Immature natural killer cell (primary cell): ENCODE results near the gene DDX41. TPM values are rescaled to one million over a fixed set of nuclear protein-coding genes. Genes with fewer than 3 reads are reported as not detected.

Experiments used
- DNase-seq, 3 donors: peaks; one replicate each; pipeline ENCODE4 v3.0.0; 2022; ENCODE audit warnings: mixed read lengths in 1 of 3
- H3K27ac Mint-ChIP-seq, 6 donors: one replicate each; pipeline ENCODE4 v1.8.0; 2020; ENCODE audit warnings: mixed read lengths in 6 of 6, mild to moderate bottlenecking in 5 of 6, inconsistent platforms in 4 of 6, moderate library complexity in 3 of 6
- H3K27me3 Mint-ChIP-seq, 3 donors: one replicate each; pipeline ENCODE4 v1.8.0; 2020 to 2021; ENCODE audit warnings: low read depth in 3 of 3, mild to moderate bottlenecking in 3 of 3, mixed read lengths in 3 of 3, moderate library complexity in 3 of 3, inconsistent platforms in 1 of 3
- H3K36me3 Mint-ChIP-seq, 3 donors: one replicate each; pipeline ENCODE4 v1.8.0; 2020; ENCODE audit warnings: mixed read lengths in 3 of 3, inconsistent platforms in 2 of 3, mild to moderate bottlenecking in 2 of 3
- H3K4me1 Mint-ChIP-seq, 2 donors: one replicate each; pipeline ENCODE4 v1.8.0; 2020; ENCODE audit warnings: inconsistent platforms in 2 of 2, mild to moderate bottlenecking in 2 of 2, mixed read lengths in 2 of 2, moderate library complexity in 1 of 2
- H3K4me3 Mint-ChIP-seq, 5 donors: one replicate each; pipeline ENCODE4 v1.8.0; 2020; ENCODE audit warnings: mild to moderate bottlenecking in 5 of 5, mixed read lengths in 5 of 5, inconsistent platforms in 3 of 5, moderate library complexity in 3 of 5
- H3K9me3 Mint-ChIP-seq, 6 donors: one replicate each; pipeline ENCODE4 v1.8.0; 2020; ENCODE audit warnings: mild to moderate bottlenecking in 6 of 6, mixed read lengths in 6 of 6, inconsistent platforms in 4 of 6, moderate library complexity in 3 of 6
- polyA plus RNA-seq, 3 donors: library from polyadenylated mRNA; unstranded; fragments of 300-500 nt; fragmentation: Illumina TruSeq; gene quantifications; one replicate each; pipeline ENCODE4 v1.2.3, GENCODE V29; 2021

Gene DDX41
- polyA plus RNA-seq, 3 donors from 2014 or later, result 20.0 to 62.6 (median 46.4) TPM

DNA sequence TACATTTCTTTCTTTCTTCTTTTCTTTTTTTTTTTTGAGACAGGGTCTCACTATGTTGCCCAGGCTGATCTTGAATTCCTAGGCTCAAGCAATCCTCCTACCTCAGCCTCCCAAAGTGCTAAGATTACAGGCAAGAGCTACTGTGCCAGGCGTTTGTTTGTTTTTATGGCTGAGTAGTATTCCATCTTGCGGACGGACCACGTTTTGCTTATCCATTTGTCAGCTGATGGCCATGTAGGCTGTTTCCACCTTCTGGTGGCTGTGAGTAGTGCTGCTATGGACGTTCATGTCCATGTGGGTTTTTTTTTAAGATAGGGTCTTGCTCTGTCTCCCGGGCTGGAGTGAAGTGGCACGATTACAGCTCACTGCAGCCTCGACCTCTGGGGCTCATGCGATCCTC lies 9.6 kb downstream of the DDX41 start:
- H3K27me3 Mint-ChIP-seq, result peaks cover 0 to 6% (median 2%) of the 10 kb centered on the region in 3 donors
- no peak overlapping the region for H3K27ac Mint-ChIP-seq
- peaks cover 0 to 10% (median 9%) of the 10 kb centered on the region in 3 donors for H3K36me3 Mint-ChIP-seq
- no peak overlapping the region for H3K4me3 Mint-ChIP-seq
- H3K9me3 Mint-ChIP-seq, result no peaks in the 10 kb centered on the region
- no peak for DNase-seq
- H3K4me1 Mint-ChIP-seq, result peaks cover 0 to 3% of the 10 kb centered on the region in 2 donors

DNA sequence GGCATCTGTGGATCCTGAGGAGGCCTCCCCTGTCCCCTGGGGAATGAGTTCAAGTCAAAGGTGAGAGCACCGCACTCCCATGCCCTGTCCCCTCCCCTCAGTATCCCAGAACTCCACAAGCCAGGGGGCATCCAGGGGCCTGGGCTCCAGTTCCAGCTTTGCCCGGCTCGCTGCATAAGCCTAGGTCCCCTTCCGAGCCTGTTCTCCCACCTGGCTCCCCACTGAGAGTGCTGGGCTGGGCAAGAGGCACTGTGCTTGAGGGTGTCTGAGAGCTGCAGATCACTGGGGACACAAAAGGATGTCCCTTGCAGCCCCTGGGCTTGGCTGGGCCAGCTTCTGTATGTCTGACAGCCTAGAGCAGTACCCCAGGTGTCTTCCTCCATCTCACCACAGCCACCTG lies 11.7 kb downstream of the DDX41 start:
- Mint-ChIP-seq H3K4me3 (no peak overlapping the region), H3K9me3 (no peaks in the 10 kb centered on the region), H3K27ac (no peak overlapping the region), H3K36me3 (no peaks in the 10 kb centered on the region), H3K27me3 (peaks cover 0 to 4% (median 3%) of the 10 kb centered on the region in 3 donors), H3K4me1 (peaks cover 5% of the 10 kb centered on the region in 2 donors)
- DNase-seq, result no peak

GRCh38 chr5:177504086-177505056 lies 12.4 kb downstream of the DDX41 start:
- Mint-ChIP-seq H3K4me3 (no peak overlapping the region), H3K4me1 (peaks cover 2 to 5% of the 10 kb centered on the region in 2 donors), H3K9me3 (no peaks in the 10 kb centered on the region)

DNA sequence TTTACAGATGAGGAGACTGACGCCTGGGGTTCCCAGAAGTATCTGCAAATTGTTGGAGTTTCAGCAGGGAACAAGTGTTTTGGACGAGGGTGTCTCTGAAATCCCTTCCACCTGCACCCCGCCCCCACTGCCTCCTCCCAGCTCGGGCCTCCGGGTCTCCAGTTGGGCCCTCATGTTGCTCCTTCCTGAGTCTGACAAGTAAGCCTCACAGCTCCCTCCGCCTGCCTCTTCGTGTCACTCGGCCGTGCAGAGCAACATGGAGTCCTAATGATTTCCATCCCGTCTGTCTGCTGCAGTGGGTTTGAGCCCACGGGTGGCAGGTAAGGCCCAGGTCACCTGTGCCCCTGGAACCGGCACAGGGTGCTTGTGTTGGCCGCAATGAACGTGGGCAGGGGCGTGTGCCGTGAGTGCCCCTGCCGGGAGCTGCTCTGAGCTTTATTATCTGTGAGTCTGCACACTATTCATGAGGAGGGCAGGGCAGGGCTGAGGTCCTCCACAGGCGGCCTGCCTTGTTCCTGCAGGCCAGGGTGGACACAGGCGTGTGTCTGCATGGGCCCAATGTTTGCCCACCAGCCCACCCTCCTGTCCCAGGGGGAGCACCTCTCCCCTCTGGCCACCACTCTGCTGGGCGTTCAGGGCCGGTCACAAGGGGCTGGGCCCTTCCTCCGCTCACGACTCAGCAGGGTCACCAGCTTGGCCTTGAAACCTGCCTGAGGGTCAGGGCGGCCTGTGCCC lies 13.2 kb downstream of the DDX41 start:
- Mint-ChIP-seq H3K9me3 (no peaks in the 10 kb centered on the region), H3K4me1 (peaks cover 5 to 9% of the 10 kb centered on the region in 2 donors), H3K27me3 (peaks cover 3 to 6% (median 4%) of the 10 kb centered on the region in 3 donors), H3K4me3 (no peak overlapping the region), H3K27ac (no peak overlapping the region), H3K36me3 (no peaks in the 10 kb centered on the region)
- no peak for DNase-seq

More at GRCh38 chr5:177504086-177505056, 12.4 kb downstream of the DDX41 start:
- H3K27ac Mint-ChIP-seq, result no peak overlapping the region
- H3K36me3 Mint-ChIP-seq, result no peaks in the 10 kb centered on the region
- DNase-seq, result no peak
- peaks cover 2 to 6% (median 3%) of the 10 kb centered on the region in 3 donors for H3K27me3 Mint-ChIP-seq

GRCh38 chr5:177502886-177503285 lies 13.9 kb downstream of the DDX41 start:
- Mint-ChIP-seq H3K27me3 (peaks cover 3 to 9% (median 8%) of the 10 kb centered on the region in 3 donors), H3K27ac (peak overlapping the region in 1 of 6 donors; percentile 17), H3K9me3 (no peaks in the 10 kb centered on the region), H3K36me3 (no peaks in the 10 kb centered on the region), H3K4me3 (no peak overlapping the region), H3K4me1 (peaks cover 10 to 16% of the 10 kb centered on the region in 2 donors)
- no peak for DNase-seq

GRCh38 chr5:177501874-177502678 lies 14.7 kb downstream of the DDX41 start:
- no peaks in the 10 kb centered on the region for H3K9me3 Mint-ChIP-seq
- peak overlapping the region in 2 of 6 donors; percentile 20 to 36 for H3K27ac Mint-ChIP-seq
- H3K27me3 Mint-ChIP-seq, result peaks cover 3 to 10% (median 9%) of the 10 kb centered on the region in 3 donors
- H3K36me3 Mint-ChIP-seq, result no peaks in the 10 kb centered on the region
- no peak overlapping the region for H3K4me3 Mint-ChIP-seq
- H3K4me1 Mint-ChIP-seq, result peaks cover 11 to 19% of the 10 kb centered on the region in 2 donors
- DNase-seq, result no peak

- H3K27ac Mint-ChIP-seq, result no peak overlapping the region
Measured at GRCh38 chr5:177500685-177501522, 15.9 kb downstream of the DDX41 start.

GRCh38 chr5:177499842-177500241 lies 16.9 kb downstream of the DDX41 start:
- Mint-ChIP-seq H3K4me3 (peak overlapping the region in 3 of 5 donors; percentile 7 to 63 (median 44)), H3K27me3 (peaks cover 3 to 11% (median 10%) of the 10 kb centered on the region in 3 donors), H3K4me1 (peaks cover 11 to 19% of the 10 kb centered on the region in 2 donors), H3K27ac (no peak overlapping the region), H3K36me3 (no peaks in the 10 kb centered on the region), H3K9me3 (no peaks in the 10 kb centered on the region)
- no peak for DNase-seq

More at GRCh38 chr5:177500685-177501522, 15.9 kb downstream of the DDX41 start:
- peaks cover 3 to 10% (median 9%) of the 10 kb centered on the region in 3 donors for H3K27me3 Mint-ChIP-seq
- no peak overlapping the region for H3K4me3 Mint-ChIP-seq
- H3K9me3 Mint-ChIP-seq, result no peaks in the 10 kb centered on the region
- H3K4me1 Mint-ChIP-seq, result peaks cover 11 to 19% of the 10 kb centered on the region in 2 donors
- DNase-seq, result peak; percentile 74 to 80 (median 78)
- H3K36me3 Mint-ChIP-seq, result no peaks in the 10 kb centered on the region

DNA sequence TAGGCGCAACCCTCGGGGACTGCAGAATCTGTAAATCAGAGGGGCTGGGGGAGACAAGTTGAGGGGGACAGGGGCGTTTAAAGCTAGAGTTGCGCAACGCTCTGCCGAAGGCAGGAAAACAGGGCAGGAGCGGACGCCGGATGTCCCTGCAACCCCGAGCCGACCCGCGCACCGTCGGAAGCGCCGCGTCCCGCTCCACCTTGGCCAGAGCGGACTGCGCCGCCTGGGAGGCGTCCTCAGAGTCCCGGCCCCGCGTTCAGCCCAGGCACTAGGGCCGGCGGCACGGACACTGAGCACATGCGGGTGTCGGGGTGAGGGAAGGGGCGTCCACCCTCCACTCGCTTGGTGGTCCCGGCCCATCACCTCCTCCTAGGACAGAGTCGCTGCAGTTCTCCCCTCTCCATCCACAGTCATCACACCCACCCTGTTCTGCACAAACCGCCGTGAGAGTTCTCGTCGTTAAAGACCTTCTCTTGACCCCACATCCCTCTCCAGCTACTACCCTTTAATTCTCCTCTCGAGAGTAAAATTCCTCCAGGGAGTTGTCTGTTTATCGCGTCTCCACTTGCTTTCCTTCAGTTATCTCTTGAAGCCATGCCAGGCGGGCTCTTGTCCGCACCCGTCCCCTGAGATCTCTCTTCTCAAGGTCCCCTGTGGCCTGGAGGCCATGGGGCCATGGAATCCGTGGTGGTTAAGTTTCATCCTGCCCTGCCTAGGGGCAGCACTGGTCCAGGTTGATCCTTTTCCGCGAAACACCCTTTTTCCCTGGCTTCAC lies 18.6 kb downstream of the DDX41 start:
- H3K27ac Mint-ChIP-seq, result peak overlapping the region in 4 of 6 donors; percentile 10 to 83 (median 59)
- H3K4me1 Mint-ChIP-seq, result peaks cover 14 to 19% of the 10 kb centered on the region in 2 donors
- H3K9me3 Mint-ChIP-seq, result no peaks in the 10 kb centered on the region
- H3K36me3 Mint-ChIP-seq, result no peaks in the 10 kb centered on the region
- H3K4me3 Mint-ChIP-seq, result peak overlapping the region; percentile 80 to 90 (median 83)
- H3K27me3 Mint-ChIP-seq, result peaks cover 3 to 11% (median 10%) of the 10 kb centered on the region in 3 donors
- no peak for DNase-seq

DNA sequence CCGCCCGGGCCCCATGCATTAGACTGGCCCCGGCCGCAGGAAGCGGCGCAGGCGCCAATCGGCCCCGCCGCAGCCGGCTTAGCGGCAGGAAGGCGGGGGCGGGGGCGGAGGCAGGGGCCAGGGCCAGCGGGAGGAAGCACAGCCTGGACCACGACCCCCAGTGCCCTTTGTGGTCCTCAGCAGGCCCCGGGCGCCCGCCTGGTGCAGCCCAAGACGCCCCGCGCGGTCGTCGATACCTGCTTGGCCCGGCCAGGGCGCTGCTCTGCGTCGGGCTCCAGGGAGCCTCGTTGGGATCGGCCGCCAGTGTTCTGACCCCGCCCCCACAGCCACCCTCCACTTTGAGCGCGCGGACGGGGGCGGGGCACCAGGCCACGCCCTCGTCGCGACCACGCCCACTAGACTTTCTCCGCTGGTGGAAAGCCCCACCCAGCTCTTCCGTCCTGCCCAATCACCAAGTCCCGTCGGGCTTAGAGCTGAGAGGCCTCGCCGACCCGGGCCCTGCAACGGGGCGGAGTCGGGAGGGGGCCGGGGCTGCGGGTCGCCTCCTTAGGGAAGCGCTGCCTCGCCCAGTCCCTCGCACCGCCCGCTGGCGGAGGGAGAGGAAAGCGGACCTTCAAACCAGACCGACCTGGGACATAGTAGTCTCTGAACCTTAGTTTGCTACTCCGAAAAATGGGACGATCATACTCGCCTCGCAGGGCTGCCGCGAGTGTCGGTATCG lies 19.3 kb downstream of the DDX41 start, which contains the start of gene PDLIM7:
PDLIM7 (minus strand) TSS at position 313 of the 721 bp plus-strand sequence. CDS start 1,092 bp downstream, outside the sequence.
- Mint-ChIP-seq H3K4me3 (peak within 1 kb of the TSS; percentile 80 to 90 (median 83)), H3K4me1 (peaks cover 14 to 19% of the 10 kb centered on the region in 2 donors), H3K27me3 (peaks cover 3 to 11% (median 10%) of the 10 kb centered on the region in 3 donors), H3K36me3 (no peaks in the 10 kb centered on the region), H3K9me3 (no peaks in the 10 kb centered on the region), H3K27ac (peak within 1 kb of the TSS in 4 of 6 donors; percentile 10 to 83 (median 59))
- peak; percentile 85 to 91 (median 86) for DNase-seq

DNA sequence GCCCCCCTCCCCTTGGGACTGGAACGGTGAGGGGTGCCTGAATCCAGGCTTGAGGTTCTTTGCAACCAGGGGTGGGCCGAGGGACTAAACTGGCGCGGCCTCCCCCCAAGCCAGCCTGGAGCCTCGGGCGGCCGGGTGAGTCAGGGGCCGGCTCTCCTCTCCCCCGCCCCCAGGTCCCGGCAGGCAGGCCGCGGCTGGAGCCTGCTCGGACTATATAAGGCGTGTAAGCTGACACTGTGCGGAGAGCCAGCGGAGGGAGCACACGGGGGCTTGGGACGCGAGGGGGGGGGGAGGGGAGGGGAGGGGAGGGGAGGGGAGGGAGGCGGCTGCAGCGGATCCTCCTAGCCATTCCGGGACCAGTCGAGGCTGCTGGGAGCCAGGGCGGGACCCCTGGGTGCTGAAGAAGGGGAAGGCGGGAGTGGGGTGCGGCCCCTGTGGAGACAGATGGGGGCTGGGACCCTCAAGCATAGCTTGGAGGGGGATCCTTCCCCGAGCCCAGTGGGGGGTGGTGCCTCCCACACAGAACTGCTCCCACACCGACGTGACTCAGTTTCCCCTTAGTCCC lies 20.0 kb downstream of the DDX41 start:
- Mint-ChIP-seq H3K27ac (no peak overlapping the region), H3K27me3 (peaks cover 3 to 9% (median 6%) of the 10 kb centered on the region in 3 donors), H3K4me1 (peaks cover 14 to 19% of the 10 kb centered on the region in 2 donors), H3K4me3 (peak overlapping the region in 1 of 5 donors; percentile 26), H3K9me3 (no peaks in the 10 kb centered on the region), H3K36me3 (no peaks in the 10 kb centered on the region)
- DNase-seq, result no peak
